HAP-1 (cell line): ENCODE data around the gene AXIN1.

ENCODE experiments used
- DNase-seq, 2 experiments: peaks; one replicate each; pipeline ENCODE4 v3.0.0-alpha.2; 2016 to 2020; ENCODE audit warnings: low spot score in 2 of 2
- H3K27me3 ChIP-seq: fragments of 250-450 bp; sonication (Bioruptor Pico); 2 replicates; pipeline ENCODE4 v1.5.1; 2020; ENCODE audit warnings: low read depth, mild to moderate bottlenecking, moderate library complexity
- H3K36me3 ChIP-seq: fragments of 250-450 bp; sonication (Bioruptor Pico); replicated peaks from 2 replicates; pipeline ENCODE4 v1.5.1; 2020; ENCODE audit warnings: mild to moderate bottlenecking
- H3K4me1 ChIP-seq: fragments of 250-450 bp; sonication (Bioruptor Pico); 2 replicates; pipeline ENCODE4 v1.5.1; 2020; ENCODE audit warnings: mild to moderate bottlenecking
- H3K4me3 ChIP-seq: fragments of 250-450 bp; sonication (Bioruptor Pico); 2 replicates; pipeline ENCODE4 v1.5.1; 2020; ENCODE audit warnings: mild to moderate bottlenecking, moderate library complexity
- H3K9me3 ChIP-seq: fragments of 250-450 bp; sonication (Bioruptor Pico); 2 replicates; pipeline ENCODE4 v1.5.1; 2020; ENCODE audit warnings: mild to moderate bottlenecking, moderate library complexity
- in situ Hi-C: fragments of 300-500 bp; cut with MboI; formaldehyde crosslinking; loops from 3 replicates; pipeline ENCODE4 v1.14.3; 2020; ENCODE audit warnings: low sequenced_read_pairs, inconsistent platforms, mixed read lengths

Gene AXIN1

DNA sequence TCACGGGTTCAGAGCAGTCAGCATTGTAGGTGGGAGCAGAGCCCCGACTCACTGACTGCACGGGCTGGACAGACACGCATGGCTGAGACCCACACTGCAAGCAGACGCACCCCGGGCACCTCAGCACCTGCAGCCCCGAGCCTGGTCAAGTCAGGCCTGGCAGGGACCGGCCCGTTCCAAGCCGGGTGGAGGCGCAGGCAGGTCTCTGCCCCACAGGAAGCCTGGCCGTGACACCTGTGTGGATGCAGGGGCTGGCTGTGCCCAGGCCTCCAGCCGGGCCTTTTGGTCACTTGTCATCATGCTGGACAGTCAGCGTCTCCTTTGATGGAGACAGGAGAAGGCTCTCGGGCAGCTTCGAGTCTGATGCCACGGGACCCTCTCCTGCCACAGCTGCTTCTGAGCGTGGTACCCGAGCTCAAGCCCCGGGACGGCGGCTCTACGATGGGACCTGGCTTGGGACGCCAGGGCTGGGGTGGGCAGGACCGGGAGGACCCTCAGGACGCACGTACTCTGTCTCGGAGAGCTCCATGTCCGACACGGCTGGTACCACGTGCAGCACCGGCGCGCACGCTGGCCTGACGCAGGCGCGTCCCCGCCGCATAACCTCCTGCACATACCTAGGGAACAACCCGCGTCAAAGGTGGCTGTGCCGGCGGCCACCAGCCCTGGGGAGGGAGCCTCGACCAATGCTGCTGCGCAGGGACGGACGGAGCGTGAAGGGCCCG, 61.7 kb downstream of the AXIN1 start:
- peaks cover 63% of the 10 kb centered on the region for H3K36me3 ChIP-seq
- H3K9me3 ChIP-seq = no peaks in the 10 kb centered on the region
- no peaks in the 10 kb centered on the region for H3K27me3 ChIP-seq
- in situ Hi-C loops = no loop called here
- H3K4me1 ChIP-seq = no peaks in the 10 kb centered on the region
- no peak for DNase-seq
- H3K4me3 ChIP-seq = no peak overlapping the region

DNA sequence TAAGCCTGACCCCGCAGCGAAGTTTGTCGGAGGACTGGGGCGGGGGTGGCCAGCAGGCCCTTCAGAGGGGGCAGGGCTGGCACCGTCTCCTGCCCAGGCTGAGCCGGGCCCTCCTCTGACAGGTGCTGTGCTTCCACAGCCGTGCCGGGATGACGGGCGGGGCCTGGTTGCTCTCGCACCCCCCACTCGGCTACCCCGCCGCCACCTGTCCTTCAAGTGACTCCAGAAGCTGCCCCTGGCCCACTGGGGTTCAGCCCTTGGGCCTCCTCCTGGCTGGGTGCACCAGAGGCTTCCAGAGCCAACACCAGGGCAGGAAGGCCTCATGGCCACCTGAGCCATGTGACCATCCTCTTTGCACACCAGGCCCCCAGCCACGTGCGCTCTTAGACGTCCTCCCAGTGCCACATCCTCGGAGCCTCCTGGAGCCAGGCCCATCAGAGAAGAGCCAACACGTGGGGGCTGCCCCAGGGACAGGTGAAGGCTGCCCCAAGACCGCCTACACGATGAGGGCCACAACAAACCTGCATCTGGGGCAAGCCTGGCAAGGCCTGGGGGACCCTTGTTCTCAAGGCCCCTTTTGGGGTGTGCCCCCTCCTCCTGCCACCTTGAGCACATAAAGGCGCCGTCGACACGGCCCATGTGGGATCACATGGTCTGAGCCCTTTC, 62.4 kb downstream of the AXIN1 start:
- peaks cover 63% of the 10 kb centered on the region for H3K36me3 ChIP-seq
- no peaks in the 10 kb centered on the region for H3K27me3 ChIP-seq
- in situ Hi-C loops = no loop called here

DNA sequence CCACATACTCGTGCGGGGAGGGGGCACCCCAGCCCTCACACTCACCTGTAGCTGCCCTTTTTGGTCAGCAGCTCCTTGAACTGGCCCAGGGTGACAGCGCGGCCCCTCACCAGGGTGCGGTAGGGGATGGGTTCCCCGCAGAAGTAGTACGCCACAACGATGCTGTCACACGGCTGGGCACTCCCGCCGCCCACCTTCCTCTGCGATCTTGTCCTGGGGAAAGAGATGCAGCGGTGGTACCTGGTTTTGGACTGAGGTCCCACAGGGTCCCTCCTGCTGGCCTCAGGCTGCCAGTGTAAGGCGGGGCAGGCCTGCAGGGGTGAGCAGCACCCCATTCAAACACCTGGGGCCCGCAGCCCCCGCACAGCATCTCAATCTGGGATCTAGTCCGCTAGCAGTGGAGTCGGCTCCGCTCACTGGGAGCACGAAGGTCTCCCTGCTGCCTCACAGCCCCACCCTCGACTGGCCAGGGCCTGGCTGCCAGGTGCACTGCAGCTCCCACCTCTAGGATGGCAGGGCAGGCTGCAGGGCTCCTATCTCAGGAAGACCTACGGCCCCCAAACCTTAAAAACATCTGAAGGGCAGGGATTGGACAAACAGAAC, 63.0 kb downstream of the AXIN1 start:
- in situ Hi-C loops = no loop called here
- Histone ChIP-seq H3K36me3 (peaks cover 69% of the 10 kb centered on the region), H3K4me3 (no peak overlapping the region), H3K9me3 (no peaks in the 10 kb centered on the region), H3K4me1 (no peaks in the 10 kb centered on the region), H3K27me3 (no peaks in the 10 kb centered on the region)
- DNase-seq = no peak

More for the DNA sequence above, 62.4 kb downstream of the AXIN1 start:
- no peak overlapping the region for H3K4me3 ChIP-seq
- H3K4me1 ChIP-seq = no peaks in the 10 kb centered on the region
- H3K9me3 ChIP-seq = no peaks in the 10 kb centered on the region
- no peak for DNase-seq

DNA sequence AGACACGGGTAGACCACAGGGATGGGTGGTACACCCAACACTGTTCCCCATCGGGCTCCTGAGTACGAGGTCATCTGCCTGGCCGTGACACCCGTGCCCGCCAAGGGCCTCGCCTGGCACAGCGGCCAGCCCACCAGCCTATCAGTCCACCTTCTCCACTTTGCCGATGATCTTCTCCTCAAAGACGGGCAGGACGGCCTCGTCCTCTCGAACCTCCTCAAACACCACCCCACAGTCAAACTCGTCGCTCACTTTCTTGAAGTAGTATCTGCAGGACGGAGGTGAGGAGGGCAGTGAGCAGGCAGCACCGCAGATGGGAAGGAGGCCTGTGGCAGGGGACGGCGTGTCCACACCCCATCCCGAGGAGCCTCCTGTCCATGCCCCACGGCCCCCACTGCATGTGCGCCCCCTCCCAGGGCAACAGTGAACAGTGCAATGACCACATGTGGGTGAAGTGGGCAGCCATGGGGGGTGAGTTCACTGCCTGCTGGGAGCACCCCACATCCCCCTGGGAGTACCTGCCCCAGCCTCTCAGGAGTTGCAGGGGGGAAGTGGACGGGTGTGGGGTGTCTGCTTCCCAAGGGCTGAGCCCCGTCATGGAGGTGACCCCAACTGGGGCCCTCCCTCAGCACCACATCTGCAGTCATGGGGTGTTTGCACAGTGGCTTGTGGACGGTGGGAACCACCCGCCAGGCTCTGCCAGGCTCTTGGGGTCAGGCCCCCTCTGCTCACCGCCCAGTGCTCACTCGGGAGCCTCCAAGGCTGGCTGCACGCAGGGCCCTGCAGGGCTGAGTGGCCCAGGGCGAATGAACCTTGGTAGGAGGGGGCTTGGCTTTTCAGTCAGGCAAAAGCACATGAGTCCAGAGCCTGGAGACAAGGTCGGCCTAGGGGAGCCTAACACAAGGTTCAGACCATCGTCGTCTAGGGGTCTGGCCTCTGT, 64.3 kb downstream of the AXIN1 start:
- no peak for DNase-seq
- Histone ChIP-seq H3K36me3 (peaks cover 67% of the 10 kb centered on the region), H3K4me1 (no peaks in the 10 kb centered on the region), H3K9me3 (no peaks in the 10 kb centered on the region), H3K4me3 (no peak overlapping the region), H3K27me3 (no peaks in the 10 kb centered on the region)
- in situ Hi-C loops = no loop called here

DNA sequence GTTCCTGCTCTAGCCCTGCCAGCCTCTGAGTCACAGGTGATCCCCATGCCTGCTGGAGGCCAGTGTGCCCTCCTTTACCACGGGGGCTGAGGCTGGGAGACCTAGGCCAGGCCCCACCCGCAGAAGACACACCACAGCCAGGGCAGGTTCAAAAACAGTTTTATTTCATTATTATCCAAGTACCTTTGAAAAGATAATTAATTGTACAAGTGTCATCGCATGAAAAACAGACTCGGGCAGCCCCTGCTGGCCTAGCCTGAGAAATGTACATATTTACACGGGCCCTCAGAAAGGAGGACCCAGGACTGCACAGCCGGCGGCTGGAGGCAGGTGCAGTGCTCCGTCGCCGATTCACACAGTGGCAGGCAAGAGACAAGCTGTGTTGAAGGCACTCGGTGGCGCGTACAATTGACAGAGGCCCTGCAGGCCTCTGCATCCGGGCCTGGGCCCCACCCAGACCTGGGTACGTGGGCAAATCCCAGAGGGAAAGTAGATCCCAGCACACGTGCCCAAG, 65.2 kb downstream of the AXIN1 start:
- in situ Hi-C loops = no loop called here
- Histone ChIP-seq H3K4me1 (no peaks in the 10 kb centered on the region), H3K4me3 (no peak overlapping the region), H3K9me3 (no peaks in the 10 kb centered on the region), H3K36me3 (peaks cover 60% of the 10 kb centered on the region), H3K27me3 (no peaks in the 10 kb centered on the region)
- DNase-seq = no peak

DNA sequence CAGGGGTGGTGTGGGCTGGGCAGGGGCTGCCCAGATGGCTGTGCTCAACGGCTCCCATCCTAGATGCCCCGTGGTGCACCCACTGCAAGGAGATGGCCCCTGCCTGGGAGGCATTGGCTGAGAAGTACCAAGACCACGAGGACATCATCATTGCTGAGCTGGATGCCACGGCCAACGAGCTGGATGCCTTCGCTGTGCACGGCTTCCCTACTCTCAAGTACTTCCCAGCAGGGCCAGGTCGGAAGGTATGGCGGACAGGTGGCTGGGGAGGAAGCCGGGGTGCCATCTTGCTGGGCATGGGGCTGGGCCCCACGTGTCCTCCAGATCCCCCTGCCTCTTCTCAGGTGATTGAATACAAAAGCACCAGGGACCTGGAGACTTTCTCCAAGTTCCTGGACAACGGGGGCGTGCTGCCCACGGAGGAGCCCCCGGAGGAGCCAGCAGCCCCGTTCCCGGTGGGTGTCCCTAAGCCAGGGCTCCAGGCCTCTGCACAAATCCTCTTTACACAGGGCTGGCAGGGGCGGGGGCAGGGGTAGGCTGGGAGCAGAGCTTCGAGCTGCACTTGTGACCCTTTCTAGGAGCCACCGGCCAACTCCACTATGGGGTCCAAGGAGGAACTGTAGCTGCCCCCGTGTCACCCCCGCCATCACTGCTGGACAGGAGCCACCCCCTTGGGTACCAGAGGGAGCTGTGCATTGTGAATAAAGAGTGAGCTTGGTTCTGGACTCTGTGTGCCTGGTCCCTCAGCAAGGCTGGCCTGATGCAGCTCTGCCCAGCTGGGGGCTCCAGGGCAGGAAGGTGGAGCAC, 65.8 kb downstream of the AXIN1 start:
- DNase-seq = no peak
- Histone ChIP-seq H3K36me3 (peaks cover 54% of the 10 kb centered on the region), H3K4me1 (no peaks in the 10 kb centered on the region)

DNA sequence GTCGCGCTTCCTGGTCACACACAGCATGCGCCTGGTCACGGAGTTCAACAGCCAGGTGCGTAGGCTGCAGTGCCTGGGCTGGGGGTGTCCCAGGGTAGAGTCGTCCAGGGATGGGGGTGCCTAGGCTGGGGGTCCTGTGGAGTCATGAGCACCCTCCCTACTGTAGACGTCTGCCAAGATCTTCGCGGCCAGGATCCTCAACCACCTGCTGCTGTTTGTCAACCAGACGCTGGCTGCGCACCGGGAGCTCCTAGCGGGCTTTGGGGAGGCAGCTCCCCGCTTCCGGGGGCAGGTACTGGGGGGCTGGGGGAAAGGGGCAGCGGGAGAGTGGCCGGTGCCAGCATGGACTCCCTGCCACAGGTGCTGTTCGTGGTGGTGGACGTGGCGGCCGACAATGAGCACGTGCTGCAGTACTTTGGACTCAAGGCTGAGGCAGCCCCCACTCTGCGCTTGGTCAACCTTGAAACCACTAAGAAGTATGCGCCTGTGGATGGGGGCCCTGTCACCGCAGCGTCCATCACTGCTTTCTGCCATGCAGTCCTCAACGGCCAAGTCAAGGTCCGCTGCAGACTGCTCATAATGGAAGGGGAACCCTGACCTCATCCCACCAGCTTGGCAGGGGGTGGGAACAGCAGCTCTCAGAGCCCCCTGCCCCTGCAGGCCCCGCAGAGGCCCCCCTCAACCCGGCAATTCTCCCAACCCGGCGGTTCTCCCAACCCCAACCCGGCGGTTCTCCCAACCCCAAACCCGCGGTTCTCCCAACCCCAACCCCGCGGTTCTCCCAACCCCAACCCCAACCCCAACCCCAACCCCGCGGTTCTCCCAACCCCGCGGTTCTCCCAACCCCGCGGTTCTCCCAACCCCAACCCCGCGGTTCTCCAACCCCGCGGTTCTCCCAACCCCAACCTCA, 67.1 kb downstream of the AXIN1 start:
- no peaks in the 10 kb centered on the region for H3K27me3 ChIP-seq
- H3K4me1 ChIP-seq = peaks cover 4% of the 10 kb centered on the region
- no peaks in the 10 kb centered on the region for H3K9me3 ChIP-seq
- no peak for DNase-seq
- peaks cover 43% of the 10 kb centered on the region for H3K36me3 ChIP-seq
- in situ Hi-C loops = no loop called here
- H3K4me3 ChIP-seq = no peak overlapping the region

More for the DNA sequence above, 65.8 kb downstream of the AXIN1 start:
- in situ Hi-C loops = no loop called here
- Histone ChIP-seq H3K4me3 (no peak overlapping the region), H3K27me3 (no peaks in the 10 kb centered on the region), H3K9me3 (no peaks in the 10 kb centered on the region)

DNA sequence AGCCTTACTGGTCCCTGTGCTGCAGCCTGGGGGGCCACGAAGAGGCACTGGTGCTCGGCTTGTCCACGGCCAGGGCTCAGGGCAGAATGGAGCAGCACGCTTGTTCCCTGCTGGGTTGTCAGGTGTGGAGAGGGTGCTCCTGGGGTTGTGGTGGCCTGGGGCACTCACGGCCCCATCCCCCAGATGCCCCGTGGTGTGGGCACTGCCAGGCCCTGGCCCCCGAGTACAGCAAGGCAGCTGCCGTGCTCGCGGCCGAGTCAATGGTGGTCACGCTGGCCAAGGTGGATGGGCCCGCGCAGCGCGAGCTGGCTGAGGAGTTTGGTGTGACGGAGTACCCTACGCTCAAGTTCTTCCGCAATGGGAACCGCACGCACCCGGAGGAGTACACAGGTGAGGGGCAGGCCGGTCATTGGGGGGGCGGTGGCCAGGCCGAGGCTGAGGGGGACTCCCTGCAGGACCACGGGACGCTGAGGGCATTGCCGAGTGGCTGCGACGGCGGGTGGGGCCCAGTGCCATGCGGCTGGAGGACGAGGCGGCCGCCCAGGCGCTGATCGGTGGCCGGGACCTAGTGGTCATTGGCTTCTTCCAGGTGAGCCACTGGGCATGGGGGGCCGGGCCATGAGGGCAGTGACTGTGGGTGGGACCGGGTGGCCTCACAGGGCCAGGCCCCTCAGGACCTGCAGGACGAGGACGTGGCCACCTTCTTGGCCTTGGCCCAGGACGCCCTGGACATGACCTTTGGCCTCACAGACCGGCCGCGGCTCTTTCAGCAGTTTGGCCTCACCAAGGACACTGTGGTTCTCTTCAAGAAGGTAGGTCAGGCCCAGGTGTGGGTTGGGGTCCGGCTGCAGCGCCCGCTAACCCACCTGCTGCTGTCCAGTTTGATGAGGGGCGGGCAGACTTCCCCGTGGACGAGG, 68.1 kb downstream of the AXIN1 start:
- DNase-seq = no peak
- Histone ChIP-seq H3K9me3 (no peaks in the 10 kb centered on the region), H3K4me3 (no peak overlapping the region), H3K36me3 (peaks cover 39% of the 10 kb centered on the region), H3K27me3 (no peaks in the 10 kb centered on the region), H3K4me1 (peaks cover 4% of the 10 kb centered on the region)
- in situ Hi-C loops = no loop called here

DNA sequence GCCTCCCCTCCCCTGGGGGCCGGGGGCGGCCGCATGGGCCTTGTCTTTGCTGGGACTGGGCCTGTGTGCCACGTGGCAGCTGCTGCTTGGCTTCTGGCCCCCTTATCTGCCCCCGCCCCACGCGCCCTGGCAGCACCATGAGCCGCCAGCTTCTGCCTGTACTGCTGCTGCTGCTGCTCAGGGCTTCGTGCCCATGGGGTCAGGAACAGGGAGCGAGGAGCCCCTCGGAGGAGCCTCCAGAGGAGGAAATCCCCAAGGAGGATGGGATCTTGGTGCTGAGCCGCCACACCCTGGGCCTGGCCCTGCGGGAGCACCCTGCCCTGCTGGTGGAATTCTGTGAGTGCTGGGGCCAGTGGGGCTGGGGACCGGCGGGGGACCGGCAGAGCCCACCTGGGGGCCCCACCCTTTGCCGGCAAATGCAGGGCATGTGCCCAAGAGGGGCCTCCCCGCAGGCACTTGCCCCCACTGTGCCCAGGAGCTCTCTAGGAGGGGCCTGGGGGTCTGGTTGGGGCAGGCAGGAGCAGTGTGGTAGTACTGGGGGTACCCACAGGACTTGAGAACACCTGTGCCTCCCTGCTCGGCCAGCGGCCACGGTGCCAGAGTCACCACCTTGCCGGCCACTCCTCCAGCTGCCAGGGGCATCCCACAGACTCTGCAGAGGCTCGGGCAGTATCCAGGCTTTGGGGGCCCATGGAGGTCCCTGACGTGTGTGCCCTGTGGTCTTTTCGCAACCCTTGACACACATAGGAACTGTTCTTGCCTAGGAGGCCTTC, 69.3 kb downstream of the AXIN1 start, which contains the start of gene PDIA2:
Gene PDIA2 (plus strand): TSS at position 132 of the 773 bp plus-strand sequence. CDS start 6 bp downstream, at position 138.
- Histone ChIP-seq H3K4me3 (no peak within 1 kb of the TSS), H3K36me3 (peaks cover 27% of the 10 kb centered on the region), H3K27me3 (no peaks in the 10 kb centered on the region), H3K9me3 (no peaks in the 10 kb centered on the region), H3K4me1 (peaks cover 4% of the 10 kb centered on the region)
- no peak for DNase-seq
- in situ Hi-C loops = no loop called here

DNA sequence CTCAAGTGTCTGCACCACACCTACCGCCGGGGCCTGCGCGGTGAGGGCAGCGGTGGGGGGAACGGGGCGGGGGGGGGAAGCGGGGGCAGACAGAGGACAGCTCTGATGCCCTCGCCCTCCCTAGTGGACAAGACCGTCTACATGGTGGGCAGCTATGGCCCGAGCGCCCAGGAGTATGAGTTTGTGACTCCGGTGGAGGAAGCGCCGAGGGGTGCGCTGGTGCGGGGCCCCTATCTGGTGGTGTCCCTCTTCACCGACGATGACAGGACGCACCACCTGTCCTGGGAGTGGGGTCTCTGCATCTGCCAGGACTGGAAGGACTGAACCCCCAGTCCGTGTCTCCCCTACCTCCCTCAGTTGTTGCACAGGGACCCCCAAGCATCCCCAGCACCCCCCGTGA, 70.0 kb downstream of the AXIN1 start:
- H3K4me3 ChIP-seq = no peak overlapping the region
- DNase-seq = no peak
- H3K4me1 ChIP-seq = peaks cover 4% of the 10 kb centered on the region
- in situ Hi-C loops = no loop called here
- H3K36me3 ChIP-seq = peaks cover 20% of the 10 kb centered on the region
- no peaks in the 10 kb centered on the region for H3K9me3 ChIP-seq
- no peaks in the 10 kb centered on the region for H3K27me3 ChIP-seq
